Gastroesophageal sphincter (tissue), 3 donors: ENCODE measurements around the gene GRIP2.

Experiments used
- POLR2AphosphoS5 ChIP-seq: sonication (generic); formaldehyde crosslinking; IDR thresholded peaks from one replicate; pipeline ENCODE4 v1.6.1; 2017; ENCODE audit warnings: antibody characterized with exemption
- TF ChIP-seq, protein P1 (sequence below), 4 experiments: fragments of 200-600 bp in 2 of 4; fragments of 450-650 bp in 2 of 4; sonication (generic) in 1 of 4; IDR thresholded peaks; one replicate each; pipeline ENCODE4 v1.5.1; 2017 to 2019; ENCODE audit warnings: antibody characterized with exemption in 4 of 4, mild to moderate bottlenecking in 2 of 4, moderate library complexity in 2 of 4

- TF ChIP-seq, protein P1, sequence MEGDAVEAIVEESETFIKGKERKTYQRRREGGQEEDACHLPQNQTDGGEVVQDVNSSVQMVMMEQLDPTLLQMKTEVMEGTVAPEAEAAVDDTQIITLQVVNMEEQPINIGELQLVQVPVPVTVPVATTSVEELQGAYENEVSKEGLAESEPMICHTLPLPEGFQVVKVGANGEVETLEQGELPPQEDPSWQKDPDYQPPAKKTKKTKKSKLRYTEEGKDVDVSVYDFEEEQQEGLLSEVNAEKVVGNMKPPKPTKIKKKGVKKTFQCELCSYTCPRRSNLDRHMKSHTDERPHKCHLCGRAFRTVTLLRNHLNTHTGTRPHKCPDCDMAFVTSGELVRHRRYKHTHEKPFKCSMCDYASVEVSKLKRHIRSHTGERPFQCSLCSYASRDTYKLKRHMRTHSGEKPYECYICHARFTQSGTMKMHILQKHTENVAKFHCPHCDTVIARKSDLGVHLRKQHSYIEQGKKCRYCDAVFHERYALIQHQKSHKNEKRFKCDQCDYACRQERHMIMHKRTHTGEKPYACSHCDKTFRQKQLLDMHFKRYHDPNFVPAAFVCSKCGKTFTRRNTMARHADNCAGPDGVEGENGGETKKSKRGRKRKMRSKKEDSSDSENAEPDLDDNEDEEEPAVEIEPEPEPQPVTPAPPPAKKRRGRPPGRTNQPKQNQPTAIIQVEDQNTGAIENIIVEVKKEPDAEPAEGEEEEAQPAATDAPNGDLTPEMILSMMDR (IDR thresholded peaks at IDR 0.05), result no peak
- no peak for TF ChIP-seq POLR2AphosphoS5
Observed at GRCh38 chr3:14490255-14490654, 49.9 kb downstream of the GRIP2 start.
